DMS114 treated with DMSO at 0.1 percent for 48 hours (cell line): Measurements from ENCODE around the gene TRPM8.
"Not testable (repeated sequence)": the region's sequence is repeated elsewhere in the genome, so short reads cannot be mapped to it uniquely, and the experiment has no call there.

Source experiments
- DNase-seq: peaks from one replicate; lab custom pipeline; 2025; ENCODE audit not compliant: unreplicated experiment; lab: John Stamatoyannopoulos, UW

TRPM8 gene

DNA sequence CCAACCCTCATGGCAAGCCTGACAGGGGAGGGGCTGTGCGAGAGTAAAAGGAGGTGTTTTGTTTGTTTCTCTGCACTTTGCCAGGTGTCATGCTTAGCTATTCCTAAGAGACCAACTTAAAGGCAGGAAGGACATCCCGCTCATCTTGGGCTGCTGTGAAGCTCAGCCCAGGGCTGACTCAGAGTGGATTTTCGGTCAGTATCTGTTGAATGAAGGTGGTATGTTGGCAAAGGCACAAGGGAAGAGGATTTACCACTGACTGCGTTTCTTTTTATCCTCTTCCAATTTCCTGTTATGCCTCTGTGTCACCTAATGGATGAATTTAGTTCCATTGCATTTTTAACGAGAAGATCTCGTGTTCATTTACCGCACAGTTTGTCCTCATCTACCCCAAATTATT is 18.9 kb downstream of the TRPM8 start:
- no peak for DNase-seq

DNA sequence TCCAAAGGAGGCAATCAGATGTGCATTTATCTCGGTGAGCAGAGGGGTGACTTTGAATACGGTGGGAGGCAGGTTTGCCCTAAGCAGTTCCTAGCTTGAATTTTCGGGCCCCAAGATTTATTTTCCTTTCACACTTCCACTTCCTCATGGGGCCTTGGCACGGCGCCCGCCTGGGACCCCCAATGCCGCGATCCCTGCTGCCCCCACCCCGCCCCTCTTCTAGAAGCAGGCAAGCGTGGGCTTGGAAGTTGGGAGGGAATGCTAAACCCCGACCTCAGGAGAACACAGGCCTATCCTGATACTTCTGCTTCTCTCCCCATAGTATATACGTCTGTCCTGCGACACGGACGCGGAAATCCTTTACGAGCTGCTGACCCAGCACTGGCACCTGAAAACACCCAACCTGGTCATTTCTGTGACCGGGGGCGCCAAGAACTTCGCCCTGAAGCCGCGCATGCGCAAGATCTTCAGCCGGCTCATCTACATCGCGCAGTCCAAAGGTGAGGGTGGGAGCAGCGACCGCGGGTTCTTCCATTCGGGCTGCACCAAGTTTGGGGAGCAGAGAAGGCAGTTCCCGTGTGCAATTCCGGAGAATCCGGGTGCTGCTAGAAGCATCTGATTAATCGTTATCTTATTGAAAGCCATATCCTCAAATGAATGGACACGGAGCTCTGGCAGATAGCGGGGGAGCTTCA is 21.6 kb downstream of the TRPM8 start:
- no peak for DNase-seq

DNA sequence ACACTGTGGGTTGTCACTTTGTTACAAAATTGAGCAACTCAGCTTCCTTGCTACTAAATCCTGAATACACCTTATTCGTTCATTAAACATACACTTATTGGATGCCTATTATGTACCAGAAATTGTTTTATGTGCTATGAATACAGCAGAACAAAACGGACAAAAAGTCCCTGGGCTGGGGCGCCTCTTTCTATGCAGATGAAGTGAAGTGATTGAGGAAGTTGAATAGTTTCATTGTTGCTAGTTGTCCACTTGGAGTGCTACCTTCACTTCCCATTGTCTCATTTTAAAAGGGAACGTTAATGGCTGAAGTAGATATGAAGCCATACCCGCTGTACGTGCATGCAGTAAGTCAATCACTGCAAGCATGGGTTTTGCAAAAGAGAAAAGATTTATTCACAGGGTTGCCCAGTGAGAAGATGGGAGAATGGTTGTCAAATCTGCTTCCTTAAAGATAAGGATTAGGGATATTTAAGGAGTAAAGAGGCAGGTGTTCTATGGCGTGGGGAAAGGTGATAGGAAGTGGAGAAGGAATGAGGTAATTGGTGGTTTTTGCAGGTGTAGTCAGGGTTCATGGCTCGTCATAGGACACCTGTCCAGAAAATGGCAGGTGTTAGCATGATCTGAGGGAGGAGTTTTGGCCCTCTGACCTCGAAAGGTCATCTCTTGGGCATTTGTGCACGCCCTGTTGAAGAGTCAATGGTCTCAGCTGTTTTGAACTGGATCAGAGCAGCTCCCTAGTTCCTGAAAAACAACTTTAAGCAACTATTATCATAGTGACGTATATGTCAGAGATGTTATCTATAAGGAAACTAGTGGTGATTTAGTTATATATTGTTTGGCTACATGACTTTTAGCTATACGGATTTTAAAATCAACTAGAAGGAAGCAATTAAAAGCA is 23.5 kb downstream of the TRPM8 start:
- no peak for DNase-seq

DNA sequence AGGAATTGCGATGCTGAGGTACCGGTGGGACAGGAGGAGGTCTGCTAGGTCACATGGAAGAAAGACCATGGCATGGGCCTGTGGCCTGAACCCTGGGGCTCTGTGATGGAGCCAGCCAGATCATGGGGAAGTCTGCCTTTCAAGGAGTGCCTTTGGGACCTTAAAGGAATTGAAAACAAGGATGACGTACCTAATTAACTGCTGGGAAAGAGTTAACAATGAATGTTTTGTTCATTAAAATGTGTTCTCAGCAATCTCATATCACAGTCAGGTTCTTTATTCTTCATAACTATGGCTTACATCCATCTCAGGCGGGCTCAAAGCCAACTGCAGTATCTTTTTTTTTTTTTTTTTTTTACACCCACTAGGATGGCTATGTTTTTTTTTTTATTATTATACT is 25.6 kb downstream of the TRPM8 start:
- no peak for DNase-seq

DNA sequence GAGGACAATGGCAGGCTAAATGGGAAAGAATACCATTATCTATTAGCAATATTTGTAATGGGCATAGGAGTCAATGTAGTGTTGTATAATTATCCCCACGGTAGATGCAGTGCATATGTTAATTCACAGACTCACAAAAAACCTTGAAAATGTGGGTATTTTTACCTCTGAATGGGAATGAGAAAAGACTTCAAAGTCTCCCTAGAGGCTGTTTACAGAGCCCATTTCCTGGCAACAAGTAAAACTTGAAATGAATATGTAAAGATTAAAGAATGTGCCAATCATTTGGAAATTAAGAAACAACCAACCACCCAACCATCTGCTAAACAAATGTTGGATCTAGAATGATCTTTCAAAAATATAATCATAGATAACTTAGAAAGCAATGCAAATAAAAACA is 27.1 kb downstream of the TRPM8 start:
- no peak for DNase-seq

DNA sequence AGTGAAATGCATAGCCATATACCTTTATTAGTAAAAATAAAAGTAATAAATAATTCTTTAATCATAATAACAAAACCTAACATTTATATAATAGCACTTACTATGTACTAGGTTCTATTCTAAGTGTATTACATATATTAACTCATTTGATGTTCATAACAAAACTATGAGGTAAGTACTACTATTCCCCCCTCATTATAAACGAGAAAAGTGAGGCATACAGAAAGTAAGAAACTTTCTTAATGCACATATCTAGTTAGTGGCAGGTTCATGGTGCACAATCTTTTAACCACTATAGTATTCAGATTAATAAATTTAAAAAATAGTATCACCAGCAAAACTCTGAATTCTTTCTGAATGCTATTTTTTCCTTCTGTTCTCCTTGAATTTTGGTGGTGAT is 27.5 kb downstream of the TRPM8 start:
- DNase-seq: no peak

- DNase-seq: no peak
Observed at GRCh38 chr2:233945146-233945545, 28.0 kb downstream of the TRPM8 start.

- DNase-seq: no peak
Observed at GRCh38 chr2:233950078-233950825, 33.1 kb downstream of the TRPM8 start.

GRCh38 chr2:233952335-233952734 is 35.2 kb downstream of the TRPM8 start:
- no peak for DNase-seq

DNA sequence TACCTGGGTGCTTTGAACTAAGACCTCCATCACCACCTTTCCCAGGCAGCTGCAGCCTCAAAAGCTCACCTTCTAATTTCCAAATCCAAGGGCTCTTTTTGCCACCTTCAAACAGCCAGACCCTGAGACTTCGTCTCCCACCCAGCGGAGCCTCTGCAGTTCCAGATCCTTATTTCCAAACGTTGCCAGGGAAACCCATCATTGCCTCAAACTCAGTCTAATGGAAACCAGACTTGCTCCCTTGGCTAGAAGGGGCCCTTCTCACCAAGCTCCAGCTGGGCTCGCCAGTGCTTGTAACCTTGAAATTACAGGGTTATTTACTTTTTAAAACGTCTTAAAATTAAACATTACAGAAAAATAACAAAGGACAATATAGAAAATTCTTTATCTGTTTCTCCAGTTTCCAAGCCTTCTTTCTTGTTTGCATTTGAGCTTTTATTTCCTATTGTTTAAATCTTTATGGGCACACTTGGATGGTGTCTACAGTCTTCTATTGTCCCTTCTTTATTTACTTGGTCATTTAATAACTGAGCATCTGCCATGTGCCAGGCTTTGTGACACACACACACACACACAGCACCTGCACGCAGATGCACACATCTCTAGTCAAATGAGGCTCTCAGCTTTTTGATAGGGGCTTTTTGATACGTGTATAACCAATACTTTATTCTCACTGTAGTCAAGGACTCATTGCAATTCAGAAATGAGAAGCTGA is 36.1 kb downstream of the TRPM8 start:
- no peak for DNase-seq

GRCh38 chr2:233960203-233960602 is 43.0 kb downstream of the TRPM8 start:
- no peak for DNase-seq

DNA sequence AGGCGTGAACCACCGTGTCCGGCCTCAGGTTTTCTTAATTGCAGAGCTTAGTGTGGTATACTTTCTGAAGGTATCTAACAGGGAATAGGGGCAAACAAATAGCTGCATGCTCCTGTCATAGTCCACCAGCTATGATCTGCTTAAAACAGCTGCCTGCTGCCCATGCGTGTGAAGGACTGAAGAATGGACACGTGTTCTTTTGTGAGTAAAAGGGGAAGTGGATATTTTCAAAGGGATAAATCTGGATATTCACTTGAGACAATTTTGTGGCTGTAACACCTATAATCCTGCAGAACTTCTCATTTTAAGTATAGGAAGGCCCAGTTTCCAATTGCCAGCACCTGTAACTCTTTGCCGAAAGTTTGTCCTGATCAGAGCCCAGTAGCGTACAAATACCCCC is 44.7 kb downstream of the TRPM8 start:
- DNase-seq: no peak

- no peak for DNase-seq
Observed at GRCh38 chr2:233964581-233964980, 47.4 kb downstream of the TRPM8 start.

- DNase-seq: no peak
Observed at GRCh38 chr2:233965032-233965603, 47.9 kb downstream of the TRPM8 start.

DNA sequence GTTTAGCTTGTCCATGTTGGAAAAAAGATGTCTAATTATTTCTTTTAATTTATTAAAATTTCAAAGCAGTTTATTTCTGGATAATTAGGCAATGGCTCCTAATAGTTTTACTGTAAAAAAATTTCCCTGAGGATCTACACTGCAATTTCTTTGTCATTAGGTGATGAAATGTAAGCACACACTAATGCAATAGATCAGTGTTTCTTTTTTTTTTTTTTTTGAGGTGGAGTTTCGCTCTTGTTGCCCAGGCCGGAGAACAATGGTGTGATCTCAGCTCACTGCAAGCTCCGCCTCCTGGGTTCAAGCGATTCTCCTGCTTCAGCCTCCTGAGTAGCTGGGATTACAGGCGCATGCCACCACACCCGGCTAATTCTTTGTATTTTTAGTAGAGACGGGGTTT is 48.5 kb downstream of the TRPM8 start:
- not testable (repeated sequence) for DNase-seq

DNA sequence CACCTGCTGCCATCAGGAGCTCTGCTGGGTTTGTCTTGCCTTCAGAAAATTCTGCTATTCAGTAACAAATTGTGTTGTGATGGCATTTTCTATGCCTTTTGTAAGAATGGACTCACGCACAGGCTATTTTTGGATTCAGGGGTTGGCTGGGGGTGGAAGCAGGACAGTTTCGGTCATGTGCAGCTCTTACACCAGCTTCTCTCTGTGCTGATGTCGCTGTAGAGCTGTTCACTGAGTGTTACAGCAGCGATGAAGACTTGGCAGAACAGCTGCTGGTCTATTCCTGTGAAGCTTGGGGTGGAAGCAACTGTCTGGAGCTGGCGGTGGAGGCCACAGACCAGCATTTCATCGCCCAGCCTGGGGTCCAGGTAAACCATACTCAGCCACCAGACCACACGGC is 49.2 kb downstream of the TRPM8 start:
- DNase-seq: no peak

DNA sequence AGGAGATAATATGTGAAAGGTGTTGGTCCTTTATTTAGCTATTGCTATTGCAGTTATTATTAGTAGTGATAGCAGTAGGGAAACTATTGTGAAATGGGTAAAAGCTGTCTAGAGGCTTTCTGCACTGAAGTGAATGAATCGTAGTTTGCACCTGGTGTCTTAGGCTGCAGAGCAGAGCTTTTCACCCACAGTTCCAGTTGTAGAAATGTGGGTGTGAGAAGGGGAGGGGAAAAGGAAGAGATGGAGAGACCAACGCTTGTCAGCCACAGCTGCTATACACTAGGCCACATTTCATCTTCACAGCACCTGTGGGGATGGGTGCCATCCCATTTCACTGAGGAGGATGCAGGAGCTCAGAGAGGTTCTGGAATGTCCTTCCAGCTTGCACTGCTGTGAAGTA is 50.0 kb downstream of the TRPM8 start:
- DNase-seq: no peak

DNA sequence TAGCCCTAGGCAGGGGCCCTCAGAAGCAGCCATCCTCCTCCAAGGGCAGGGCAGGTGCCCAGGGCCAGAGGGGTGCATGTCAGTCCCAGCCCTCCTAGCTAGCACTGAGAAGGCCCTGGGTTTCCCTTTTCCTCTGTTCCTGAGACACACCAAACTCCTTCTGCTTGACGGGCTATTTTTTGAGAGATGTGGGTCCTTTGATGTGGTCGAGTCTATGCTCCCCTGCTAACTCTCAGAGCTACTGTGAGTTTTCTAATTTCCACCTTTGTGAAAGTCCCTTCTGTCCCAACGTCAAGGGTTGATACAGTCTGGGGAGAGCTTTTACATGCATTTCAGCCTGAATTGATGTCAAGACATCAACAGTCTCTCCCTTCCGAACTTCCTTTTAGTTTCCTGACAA is 51.4 kb downstream of the TRPM8 start:
- DNase-seq: no peak

- DNase-seq: not testable (repeated sequence)
Observed at GRCh38 chr2:233972460-233972859, 55.3 kb downstream of the TRPM8 start.

GRCh38 chr2:233972941-233973575 is 55.9 kb downstream of the TRPM8 start:
- no peak for DNase-seq
